Lower leg skin (tissue), 3 donors: ENCODE results near the gene DOCK3.

Experiments
- CTCF ChIP-seq, 3 donors: fragments of 450-650 bp; IDR thresholded peaks; one replicate each; pipeline ENCODE4 v1.5.1; 2016; ENCODE audit warnings: antibody characterized with exemption in 3 of 3, mild to moderate bottlenecking in 3 of 3, moderate library complexity in 2 of 3
- POLR2A ChIP-seq, 2 donors: fragments of 450-650 bp; IDR thresholded peaks; one replicate each; pipeline ENCODE4 v1.6.1; 2016 to 2017; ENCODE audit warnings: antibody characterized with exemption in 2 of 2, mild to moderate bottlenecking in 1 of 2, moderate library complexity in 1 of 2

GRCh38 chr3:50651445-50651844 is 23.3 kb upstream of the DOCK3 start:
- TF ChIP-seq CTCF (IDR thresholded peaks at IDR 0.05) (no peak), POLR2A (IDR thresholded peaks at IDR 0.05) (no peak)
